ENCODE data around the gene PDE8B.

GRCh38 chr5:77360381-77360780 lies 149.9 kb downstream of the PDE8B start:
- TF ChIP-seq, protein P1, sequence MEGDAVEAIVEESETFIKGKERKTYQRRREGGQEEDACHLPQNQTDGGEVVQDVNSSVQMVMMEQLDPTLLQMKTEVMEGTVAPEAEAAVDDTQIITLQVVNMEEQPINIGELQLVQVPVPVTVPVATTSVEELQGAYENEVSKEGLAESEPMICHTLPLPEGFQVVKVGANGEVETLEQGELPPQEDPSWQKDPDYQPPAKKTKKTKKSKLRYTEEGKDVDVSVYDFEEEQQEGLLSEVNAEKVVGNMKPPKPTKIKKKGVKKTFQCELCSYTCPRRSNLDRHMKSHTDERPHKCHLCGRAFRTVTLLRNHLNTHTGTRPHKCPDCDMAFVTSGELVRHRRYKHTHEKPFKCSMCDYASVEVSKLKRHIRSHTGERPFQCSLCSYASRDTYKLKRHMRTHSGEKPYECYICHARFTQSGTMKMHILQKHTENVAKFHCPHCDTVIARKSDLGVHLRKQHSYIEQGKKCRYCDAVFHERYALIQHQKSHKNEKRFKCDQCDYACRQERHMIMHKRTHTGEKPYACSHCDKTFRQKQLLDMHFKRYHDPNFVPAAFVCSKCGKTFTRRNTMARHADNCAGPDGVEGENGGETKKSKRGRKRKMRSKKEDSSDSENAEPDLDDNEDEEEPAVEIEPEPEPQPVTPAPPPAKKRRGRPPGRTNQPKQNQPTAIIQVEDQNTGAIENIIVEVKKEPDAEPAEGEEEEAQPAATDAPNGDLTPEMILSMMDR (IDR thresholded peaks at IDR 0.05): no peak
- TF ChIP-seq EZH2 (IDR thresholded peaks at IDR 0.05; ENCODE audit: borderline replicate concordance, insufficient read depth, low read depth, low read length, poor library complexity, severe bottlenecking): no peak
